ENCODE data around the gene CTSA.
"Not testable (repeated sequence)": the region's sequence is repeated elsewhere in the genome, so short reads cannot be mapped to it uniquely, and the experiment has no call there.

CTSA gene

DNA sequence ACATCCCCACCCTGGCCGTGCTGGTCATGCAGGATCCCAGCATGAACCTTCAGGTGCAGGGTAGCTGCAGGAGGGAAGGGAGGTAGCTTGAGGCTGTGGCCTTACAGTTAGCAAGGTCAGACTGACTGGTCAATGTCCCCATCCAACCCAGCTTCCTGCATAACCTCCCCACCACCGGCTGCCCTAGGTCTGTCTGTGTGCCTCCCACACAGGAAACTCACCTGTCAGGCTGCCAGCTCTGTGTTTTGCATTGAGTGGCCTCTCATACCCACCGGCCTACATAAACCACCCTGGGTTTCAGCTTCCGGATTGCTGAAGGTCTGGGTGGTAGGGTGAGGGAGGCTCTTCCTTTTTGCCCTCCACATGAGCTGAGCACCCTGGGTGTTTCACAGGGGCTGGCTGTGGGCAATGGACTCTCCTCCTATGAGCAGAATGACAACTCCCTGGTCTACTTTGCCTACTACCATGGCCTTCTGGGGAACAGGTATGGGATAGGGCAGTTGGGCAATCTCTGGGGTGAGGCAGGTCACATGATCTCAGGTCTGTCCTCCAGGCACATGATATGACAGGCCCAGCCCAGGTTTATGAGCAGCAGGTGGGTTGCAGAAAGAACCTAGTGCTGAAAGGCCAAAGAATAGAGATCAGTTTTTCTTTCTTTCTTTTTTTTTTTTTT is 1.8 kb downstream of the CTSA start:
- in situ Hi-C loops (cut with MboI; ENCODE audit: low sequenced_read_pairs): no loop called here

- in situ Hi-C loops (cut with MboI; ENCODE audit: low sequenced_read_pairs): no loop called here
Observed at GRCh38 chr20:45893831-45894230, 2.7 kb downstream of the CTSA start.

DNA sequence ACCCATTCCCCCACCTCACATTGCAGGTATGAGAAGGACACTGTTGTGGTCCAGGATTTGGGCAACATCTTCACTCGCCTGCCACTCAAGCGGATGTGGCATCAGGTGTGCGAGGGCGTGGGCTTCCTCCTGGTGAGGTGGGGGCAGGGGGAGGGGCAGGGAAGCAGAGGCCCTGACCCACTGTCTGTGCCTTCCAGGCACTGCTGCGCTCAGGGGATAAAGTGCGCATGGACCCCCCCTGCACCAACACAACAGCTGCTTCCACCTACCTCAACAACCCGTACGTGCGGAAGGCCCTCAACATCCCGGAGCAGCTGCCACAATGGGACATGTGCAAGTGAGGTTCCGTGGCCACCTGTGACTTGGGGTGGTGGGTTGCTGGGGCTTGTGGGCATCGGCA is 3.7 kb downstream of the CTSA start:
- in situ Hi-C loops (cut with MboI; ENCODE audit: low sequenced_read_pairs): no loop called here

DNA sequence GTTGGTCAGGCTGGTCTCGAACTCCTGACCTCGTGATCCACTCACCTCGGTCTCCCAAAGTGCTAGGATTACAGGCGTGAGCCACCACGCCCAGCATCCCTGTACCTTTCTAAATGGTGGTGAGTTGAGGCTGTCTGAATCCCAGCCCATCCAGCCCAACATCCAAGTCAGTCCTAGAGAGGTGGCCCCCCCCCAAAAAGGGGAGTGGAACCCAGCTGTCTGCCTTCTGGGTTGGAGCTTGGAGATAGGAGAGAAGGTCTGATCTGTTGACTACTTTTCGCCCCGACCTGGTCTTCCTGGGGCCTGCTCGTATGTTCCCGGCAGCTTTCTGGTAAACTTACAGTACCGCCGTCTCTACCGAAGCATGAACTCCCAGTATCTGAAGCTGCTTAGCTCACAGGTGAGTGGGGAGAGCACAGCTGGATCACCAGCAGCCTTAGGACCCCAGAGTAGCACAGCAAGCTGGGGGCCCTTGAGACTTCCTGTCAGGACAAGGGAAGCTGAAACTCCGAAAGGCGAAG is 5.6 kb downstream of the CTSA start:
- in situ Hi-C loops (cut with MboI; ENCODE audit: low sequenced_read_pairs): no loop called here

DNA sequence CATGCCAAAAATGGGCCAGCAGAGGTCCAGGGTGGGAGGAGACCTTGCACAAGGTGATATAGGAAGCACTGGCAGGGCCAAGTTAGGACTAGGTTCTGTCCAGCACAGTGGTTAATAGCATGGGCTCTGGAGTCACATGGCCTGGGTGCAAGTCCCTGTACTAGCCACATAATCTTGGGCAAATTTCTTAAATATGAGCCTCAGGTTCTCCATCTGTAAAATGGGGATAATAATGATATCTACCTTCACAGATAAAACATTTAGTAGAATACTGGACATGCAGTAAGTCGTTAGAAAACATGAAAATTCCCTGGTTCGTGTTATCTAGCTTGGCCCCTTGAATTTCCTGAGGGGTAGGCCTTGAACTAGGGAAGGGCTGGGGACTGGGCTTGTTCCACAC is 6.2 kb downstream of the CTSA start:
- in situ Hi-C loops (cut with MboI; ENCODE audit: low sequenced_read_pairs): no loop called here

DNA sequence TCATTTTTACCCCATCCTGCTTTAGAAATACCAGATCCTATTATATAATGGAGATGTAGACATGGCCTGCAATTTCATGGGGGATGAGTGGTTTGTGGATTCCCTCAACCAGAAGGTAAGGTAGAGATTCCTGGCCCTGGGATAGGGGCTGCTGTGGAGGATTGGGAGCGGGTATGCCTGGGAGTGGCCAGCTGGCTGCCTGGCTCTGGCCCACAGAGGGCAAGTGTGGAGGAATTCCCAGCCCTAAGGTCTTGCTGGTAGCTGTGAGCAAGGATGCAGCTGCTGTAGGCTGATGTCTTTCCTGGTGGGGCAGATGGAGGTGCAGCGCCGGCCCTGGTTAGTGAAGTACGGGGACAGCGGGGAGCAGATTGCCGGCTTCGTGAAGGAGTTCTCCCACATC is 6.6 kb downstream of the CTSA start:
- in situ Hi-C loops (cut with MboI; ENCODE audit: low sequenced_read_pairs): no loop called here

DNA sequence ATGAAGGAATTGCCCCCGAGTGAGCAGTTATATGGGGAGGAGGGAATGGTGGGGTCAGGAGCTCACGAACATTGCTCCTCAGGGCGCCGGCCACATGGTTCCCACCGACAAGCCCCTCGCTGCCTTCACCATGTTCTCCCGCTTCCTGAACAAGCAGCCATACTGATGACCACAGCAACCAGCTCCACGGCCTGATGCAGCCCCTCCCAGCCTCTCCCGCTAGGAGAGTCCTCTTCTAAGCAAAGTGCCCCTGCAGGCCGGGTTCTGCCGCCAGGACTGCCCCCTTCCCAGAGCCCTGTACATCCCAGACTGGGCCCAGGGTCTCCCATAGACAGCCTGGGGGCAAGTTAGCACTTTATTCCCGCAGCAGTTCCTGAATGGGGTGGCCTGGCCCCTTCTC is 7.2 kb downstream of the CTSA start:
- in situ Hi-C loops (cut with MboI; ENCODE audit: low sequenced_read_pairs): no loop called here

DNA sequence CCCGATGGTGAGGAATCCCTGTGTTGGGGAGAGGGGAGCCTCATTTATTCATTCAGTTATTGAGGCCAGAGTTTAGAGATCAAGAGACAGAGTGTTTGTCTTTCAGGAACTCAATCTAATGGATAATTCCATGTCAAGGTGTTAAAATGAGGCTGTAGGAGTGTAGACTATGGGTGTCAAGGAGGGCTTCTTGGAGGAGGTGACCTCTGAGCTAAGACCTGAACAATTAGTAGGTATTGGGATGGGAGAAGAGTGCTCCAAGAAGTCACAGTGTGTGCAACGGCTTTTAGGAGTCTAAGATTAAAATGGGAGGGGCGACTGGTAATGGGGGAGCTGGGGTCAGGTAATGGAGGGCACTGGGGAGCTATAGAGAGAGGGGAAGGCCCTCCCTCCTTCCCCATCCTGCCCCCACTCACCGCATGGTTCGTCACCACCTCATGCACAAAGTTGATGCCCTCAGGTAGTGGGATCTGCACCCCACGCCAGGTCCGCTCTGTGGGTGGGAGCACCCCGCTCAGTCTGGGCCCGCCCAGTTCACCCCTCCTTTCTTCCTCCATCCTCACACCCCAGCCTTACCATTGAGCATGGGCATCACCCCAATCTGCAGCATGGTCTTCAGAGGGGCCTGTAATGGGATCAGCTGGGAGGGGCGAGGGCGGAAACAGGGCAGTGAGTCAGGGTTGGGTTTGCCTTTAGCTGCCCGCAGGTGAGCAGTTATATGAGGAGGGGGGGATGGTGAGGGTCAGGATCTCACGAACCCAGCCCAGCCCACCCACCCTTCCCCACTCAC is 8.1 kb downstream of the CTSA start:
- in situ Hi-C loops (cut with MboI; ENCODE audit: low sequenced_read_pairs): no loop called here

- in situ Hi-C loops (cut with MboI; ENCODE audit: low sequenced_read_pairs): not testable (repeated sequence)
Observed at GRCh38 chr20:45901332-45901731, 10.2 kb downstream of the CTSA start.

- in situ Hi-C loops (cut with MboI; ENCODE audit: low sequenced_read_pairs): no loop called here
Observed at GRCh38 chr20:45902199-45902701, 11.1 kb downstream of the CTSA start.

- in situ Hi-C loops (cut with MboI; ENCODE audit: low sequenced_read_pairs): no loop called here
Observed at GRCh38 chr20:45904583-45905504, 13.7 kb downstream of the CTSA start.

DNA sequence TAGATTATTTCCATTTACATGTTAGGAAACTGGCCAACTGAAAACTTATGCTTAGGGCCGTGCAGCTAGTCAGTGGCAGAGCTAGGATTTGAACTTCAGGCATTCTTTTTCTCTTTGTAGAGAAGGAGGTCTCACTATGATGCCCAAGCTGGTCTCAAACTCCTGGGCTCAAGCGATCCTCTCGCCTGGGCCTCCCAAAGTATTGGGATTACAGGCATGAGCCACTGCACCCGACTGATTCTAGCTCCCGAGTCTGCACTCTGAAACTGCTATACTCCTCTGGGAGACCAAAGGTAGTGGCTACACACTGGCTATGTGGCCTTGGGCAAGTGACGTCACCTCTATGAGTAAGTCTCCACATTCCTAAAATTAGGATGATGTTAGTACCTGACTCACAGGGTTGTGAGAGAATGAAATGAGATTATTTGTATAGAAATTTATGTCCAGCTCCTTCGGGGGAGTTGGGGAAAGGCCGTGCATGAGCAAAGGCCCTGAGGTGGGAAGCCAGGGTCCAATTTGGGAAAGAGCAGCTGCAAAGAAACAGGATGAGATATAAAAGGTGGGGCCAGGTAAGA is 14.5 kb downstream of the CTSA start:
- in situ Hi-C loops (cut with MboI; ENCODE audit: low sequenced_read_pairs): no loop called here

GRCh38 chr20:45907219-45907948 is 16.2 kb downstream of the CTSA start:
- in situ Hi-C loops (cut with MboI; ENCODE audit: low sequenced_read_pairs): no loop called here

DNA sequence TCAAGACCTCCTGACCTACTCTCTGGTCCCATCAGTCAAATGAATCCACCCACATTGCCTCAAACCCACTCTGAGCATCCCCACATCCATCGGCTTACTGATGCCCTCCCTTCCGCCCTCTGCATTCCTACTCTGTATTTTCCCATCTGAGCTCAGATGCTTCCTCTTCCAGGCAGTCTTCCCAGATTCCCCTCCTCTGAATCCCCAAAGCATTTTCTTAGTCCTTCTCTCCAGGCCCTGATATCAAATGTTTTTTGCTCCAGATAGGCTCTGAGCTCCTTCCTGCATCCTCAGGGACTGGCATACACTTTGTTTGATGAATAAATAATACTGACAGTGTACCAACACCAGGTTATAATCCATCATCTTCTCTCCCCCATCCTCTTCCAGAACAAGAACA is 16.9 kb downstream of the CTSA start:
- in situ Hi-C loops (cut with MboI; ENCODE audit: low sequenced_read_pairs): no loop called here

DNA sequence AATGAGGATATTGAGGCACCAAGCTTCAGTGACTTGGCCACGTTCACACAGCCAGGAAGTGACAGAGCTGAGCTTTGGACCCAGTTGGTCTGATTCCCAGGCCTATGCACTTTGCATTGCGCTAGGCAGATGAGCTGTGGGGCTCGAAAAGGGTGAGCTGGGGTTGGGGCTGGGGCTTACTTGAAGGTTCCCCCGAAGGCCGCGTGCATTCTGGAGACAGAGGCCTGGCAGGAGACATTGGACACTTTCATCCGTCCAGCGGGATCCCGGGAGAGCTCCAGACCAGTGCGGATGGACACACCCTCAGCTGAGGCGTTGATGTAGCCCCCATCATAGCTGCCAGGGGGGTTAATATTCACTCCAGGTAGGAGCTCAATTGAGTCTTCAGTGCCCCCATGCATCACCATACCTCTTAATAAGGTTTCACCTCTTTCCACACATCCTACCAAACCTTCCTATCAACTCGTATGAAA is 18.2 kb downstream of the CTSA start:
- in situ Hi-C loops (cut with MboI; ENCODE audit: low sequenced_read_pairs): no loop called here

DNA sequence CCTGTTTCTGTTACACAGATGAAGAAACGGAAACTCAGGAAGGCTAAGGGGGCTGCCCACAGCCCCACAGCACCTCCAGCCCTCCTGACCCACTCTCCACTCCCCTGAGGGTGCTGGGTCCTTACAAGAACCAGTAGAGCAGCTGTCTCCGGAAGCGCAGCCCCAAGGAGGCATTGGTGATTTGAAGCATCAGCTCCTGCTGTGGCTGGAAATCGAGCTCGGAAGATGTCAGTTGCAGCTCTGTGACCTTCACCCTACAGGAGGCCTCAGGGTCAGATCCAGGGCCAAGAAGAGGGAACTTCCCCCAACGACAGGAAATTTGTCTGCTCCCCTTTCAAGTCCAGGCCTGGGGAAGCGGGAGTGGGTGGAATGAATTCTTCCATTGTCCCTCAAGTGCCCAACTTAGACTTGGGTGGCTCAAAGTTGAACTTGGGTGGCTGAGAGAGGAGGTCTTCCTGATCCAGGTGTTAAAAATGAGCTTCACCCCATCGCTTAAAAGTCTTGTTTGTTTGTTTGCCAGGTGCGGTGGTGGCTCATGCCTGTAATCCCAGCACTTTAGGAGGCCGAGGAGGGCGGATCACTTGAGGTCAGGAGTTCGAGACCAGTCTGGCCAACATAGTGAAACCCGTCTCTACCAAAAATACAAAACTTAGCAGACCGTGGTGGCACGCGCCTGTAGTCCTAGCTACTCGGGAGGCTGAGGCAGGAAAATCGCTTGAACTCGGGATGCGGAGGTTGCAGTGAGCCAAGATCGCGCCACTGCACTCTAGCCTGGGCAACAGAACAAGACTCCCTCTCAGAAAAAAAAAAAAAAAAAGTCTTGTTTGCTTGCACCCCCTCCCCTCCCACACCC is 18.9 kb downstream of the CTSA start:
- in situ Hi-C loops (cut with MboI; ENCODE audit: low sequenced_read_pairs): no loop called here

GRCh38 chr20:45910670-45911485 is 19.7 kb downstream of the CTSA start:
- in situ Hi-C loops (cut with MboI; ENCODE audit: low sequenced_read_pairs): no loop called here

All from HL-60/S4 treated with retinoic acid at 250 ng/mL for 4 days and 3 days (cell line).